Right lobe of liver (tissue), 4 donors: Measurements from ENCODE around the gene NCOA1.

Experiments
- POLR2A ChIP-seq: fragments of 450-650 bp; IDR thresholded peaks from one replicate; pipeline ENCODE4 v1.6.1; 2017; ENCODE audit warnings: antibody characterized with exemption, mild to moderate bottlenecking
- TF ChIP-seq, protein P1 (sequence below), 4 donors: fragments of 200-600 bp in 3 of 4; fragments of 450-650 bp in 1 of 4; IDR thresholded peaks; one replicate each; pipeline versions ENCODE4 v1.5.1 to v1.8.0; 2016 to 2022; ENCODE audit warnings: antibody characterized with exemption in 4 of 4, mild to moderate bottlenecking in 2 of 4
- donor health status: DM: no; HTN: no; CAD: no.
- donor health status: DM: no; HTN: no; CAD: no.
- donor health status: DM: no; HTN: yes; CAD: no.

DNA sequence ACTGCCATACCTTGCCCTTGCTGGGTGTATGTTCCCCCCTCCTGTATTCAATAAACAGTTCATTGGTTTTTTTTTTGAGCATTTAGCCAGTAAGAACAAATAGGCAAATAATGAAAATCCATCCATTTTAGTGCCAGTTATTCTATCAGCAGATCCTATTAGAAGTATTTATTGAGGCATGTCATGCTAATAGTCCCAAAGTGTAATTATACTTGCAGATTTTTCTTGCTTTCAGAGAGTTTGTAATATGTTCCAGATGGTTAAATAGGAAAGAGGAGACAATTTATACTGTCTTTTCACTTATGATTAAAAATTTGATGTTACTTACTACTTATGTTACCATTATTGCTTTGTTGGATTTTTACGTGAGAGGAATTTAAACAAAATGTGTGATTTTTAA, 127.6 kb downstream of the NCOA1 start:
- TF ChIP-seq, protein P1, sequence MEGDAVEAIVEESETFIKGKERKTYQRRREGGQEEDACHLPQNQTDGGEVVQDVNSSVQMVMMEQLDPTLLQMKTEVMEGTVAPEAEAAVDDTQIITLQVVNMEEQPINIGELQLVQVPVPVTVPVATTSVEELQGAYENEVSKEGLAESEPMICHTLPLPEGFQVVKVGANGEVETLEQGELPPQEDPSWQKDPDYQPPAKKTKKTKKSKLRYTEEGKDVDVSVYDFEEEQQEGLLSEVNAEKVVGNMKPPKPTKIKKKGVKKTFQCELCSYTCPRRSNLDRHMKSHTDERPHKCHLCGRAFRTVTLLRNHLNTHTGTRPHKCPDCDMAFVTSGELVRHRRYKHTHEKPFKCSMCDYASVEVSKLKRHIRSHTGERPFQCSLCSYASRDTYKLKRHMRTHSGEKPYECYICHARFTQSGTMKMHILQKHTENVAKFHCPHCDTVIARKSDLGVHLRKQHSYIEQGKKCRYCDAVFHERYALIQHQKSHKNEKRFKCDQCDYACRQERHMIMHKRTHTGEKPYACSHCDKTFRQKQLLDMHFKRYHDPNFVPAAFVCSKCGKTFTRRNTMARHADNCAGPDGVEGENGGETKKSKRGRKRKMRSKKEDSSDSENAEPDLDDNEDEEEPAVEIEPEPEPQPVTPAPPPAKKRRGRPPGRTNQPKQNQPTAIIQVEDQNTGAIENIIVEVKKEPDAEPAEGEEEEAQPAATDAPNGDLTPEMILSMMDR (IDR thresholded peaks at IDR 0.05), result no peak
- no peak for TF ChIP-seq POLR2A
